ENCODE results near the gene MTERF1.

MTERF1 gene

GRCh38 chr7:91918356-91918755, 37.9 kb upstream of the MTERF1 start:
- no peak overlapping the region for H4K8ac ChIP-seq (ENCODE audit: low read depth, low read length)
- no CpG with 5 or more reads among the region's 1 CpG for WGBS (ENCODE audit: extremely low coverage, insufficient coverage, insufficient read length)
- H3K4ac ChIP-seq (ENCODE audit: low read depth, low read length), result no peak overlapping the region
- no peaks in the 10 kb centered on the region for H3K79me1 ChIP-seq (ENCODE audit: low read length)
- no peaks in the 10 kb centered on the region for H3K4me1 ChIP-seq (ENCODE audit: control insufficient read depth in 1 of 2, insufficient read depth in 2 of 2, low read length in 2 of 2)
- no peak overlapping the region for H2BK12ac ChIP-seq (ENCODE audit: low read length)
- no peak overlapping the region for H2BK120ac ChIP-seq (ENCODE audit: insufficient read depth, low read length, poor library complexity)
- H3K36me3 ChIP-seq (ENCODE audit: control insufficient read depth in 1 of 2, insufficient read depth in 2 of 2, low read length in 2 of 2), result no peaks in the 10 kb centered on the region
- DNase-seq, result no peak
- no peak overlapping the region for H3K18ac ChIP-seq (ENCODE audit: low read length)
- H2AK5ac ChIP-seq (ENCODE audit: low read length), result no peak overlapping the region
- no peak overlapping the region for H4K12ac ChIP-seq (ENCODE audit: low read depth, low read length)
- H4K91ac ChIP-seq (ENCODE audit: low read depth, low read length), result no peak overlapping the region
- no peak overlapping the region for H3K27ac ChIP-seq (ENCODE audit: low read depth, low read length)
- H3K14ac ChIP-seq (ENCODE audit: low read length), result no peak overlapping the region
- H3K23ac ChIP-seq (ENCODE audit: low read length), result no peak overlapping the region
- H3K79me2 ChIP-seq (ENCODE audit: control insufficient read depth, insufficient read depth, low read length, poor library complexity), result no peaks in the 10 kb centered on the region
- no peak overlapping the region for H3K4me2 ChIP-seq (ENCODE audit: low read length)
- H3K27me3 ChIP-seq (ENCODE audit: insufficient read depth, low read length), result no peaks in the 10 kb centered on the region
- H2BK5ac ChIP-seq (ENCODE audit: low read depth, low read length, poor library complexity), result no peak overlapping the region
- no peak overlapping the region for H3K4me3 ChIP-seq (ENCODE audit: low read depth, low read length)
- no peak overlapping the region for H3K9ac ChIP-seq (ENCODE audit: low read length)
- H3K9me3 ChIP-seq (ENCODE audit: insufficient read depth, low read depth, low read length), result no peaks in the 10 kb centered on the region
- H2AFZ ChIP-seq (ENCODE audit: insufficient read depth, low read length, poor library complexity), result no peak overlapping the region

DNA sequence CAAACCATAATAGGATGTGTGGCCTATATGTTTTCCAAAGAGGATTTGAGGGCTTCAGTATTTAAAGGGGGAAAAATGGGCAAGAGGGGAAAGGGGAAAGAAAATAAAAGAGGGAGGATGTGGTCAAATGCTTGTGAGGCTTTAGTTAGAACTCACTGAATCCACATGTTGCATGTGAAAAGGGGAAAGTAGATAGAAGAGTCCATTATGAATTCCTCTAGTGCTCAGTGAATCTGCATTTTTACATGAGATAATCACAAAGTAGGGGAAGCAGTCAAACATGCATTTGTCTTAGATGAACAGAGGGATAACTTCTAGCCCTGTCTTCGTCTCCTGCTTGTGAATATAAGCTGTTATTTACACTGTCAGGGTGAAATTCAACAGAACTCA, 35.5 kb upstream of the MTERF1 start:
- Histone ChIP-seq H4K91ac (ENCODE audit: low read depth, low read length) (no peak overlapping the region), H4K12ac (ENCODE audit: low read depth, low read length) (no peak overlapping the region), H2BK12ac (ENCODE audit: low read length) (no peak overlapping the region), H3K27me3 (ENCODE audit: insufficient read depth, low read length) (no peaks in the 10 kb centered on the region), H3K36me3 (ENCODE audit: control insufficient read depth in 1 of 2, insufficient read depth in 2 of 2, low read length in 2 of 2) (no peaks in the 10 kb centered on the region), H3K4me3 (ENCODE audit: low read depth, low read length) (no peak overlapping the region), H3K79me2 (ENCODE audit: control insufficient read depth, insufficient read depth, low read length, poor library complexity) (no peaks in the 10 kb centered on the region), H3K4me1 (ENCODE audit: control insufficient read depth in 1 of 2, insufficient read depth in 2 of 2, low read length in 2 of 2) (no peaks in the 10 kb centered on the region), H3K79me1 (ENCODE audit: low read length) (no peaks in the 10 kb centered on the region), H3K4ac (ENCODE audit: low read depth, low read length) (no peak overlapping the region), H3K23ac (ENCODE audit: low read length) (no peak overlapping the region), H2AK5ac (ENCODE audit: low read length) (no peak overlapping the region), H2BK5ac (ENCODE audit: low read depth, low read length, poor library complexity) (no peak overlapping the region), H4K8ac (ENCODE audit: low read depth, low read length) (no peak overlapping the region), H3K14ac (ENCODE audit: low read length) (no peak overlapping the region), H2AFZ (ENCODE audit: insufficient read depth, low read length, poor library complexity) (no peak overlapping the region), H2BK120ac (ENCODE audit: insufficient read depth, low read length, poor library complexity) (no peak overlapping the region), H3K27ac (ENCODE audit: low read depth, low read length) (no peak overlapping the region), H3K9me3 (ENCODE audit: insufficient read depth, low read depth, low read length) (no peaks in the 10 kb centered on the region), H3K4me2 (ENCODE audit: low read length) (no peak overlapping the region), H3K18ac (ENCODE audit: low read length) (no peak overlapping the region), H3K9ac (ENCODE audit: low read length) (no peak overlapping the region)
- no peak for DNase-seq
- no CpG with 5 or more reads among the region's 1 CpG for WGBS (ENCODE audit: extremely low coverage, insufficient coverage, insufficient read length)

GRCh38 chr7:91915401-91916050, 35.0 kb upstream of the MTERF1 start:
- H3K9me3 ChIP-seq (ENCODE audit: insufficient read depth, low read depth, low read length), result no peaks in the 10 kb centered on the region
- H3K4me3 ChIP-seq (ENCODE audit: low read depth, low read length), result no peak overlapping the region
- H3K36me3 ChIP-seq (ENCODE audit: control insufficient read depth in 1 of 2, insufficient read depth in 2 of 2, low read length in 2 of 2), result no peaks in the 10 kb centered on the region
- no peak overlapping the region for H3K4me2 ChIP-seq (ENCODE audit: low read length)
- H2BK120ac ChIP-seq (ENCODE audit: insufficient read depth, low read length, poor library complexity), result no peak overlapping the region
- no peak overlapping the region for H3K14ac ChIP-seq (ENCODE audit: low read length)
- no peak overlapping the region for H4K8ac ChIP-seq (ENCODE audit: low read depth, low read length)
- H2BK12ac ChIP-seq (ENCODE audit: low read length), result no peak overlapping the region
- H3K79me1 ChIP-seq (ENCODE audit: low read length), result no peaks in the 10 kb centered on the region
- H3K18ac ChIP-seq (ENCODE audit: low read length), result no peak overlapping the region
- H3K23ac ChIP-seq (ENCODE audit: low read length), result no peak overlapping the region
- no peak overlapping the region for H3K9ac ChIP-seq (ENCODE audit: low read length)
- no peaks in the 10 kb centered on the region for H3K27me3 ChIP-seq (ENCODE audit: insufficient read depth, low read length)
- H4K91ac ChIP-seq (ENCODE audit: low read depth, low read length), result no peak overlapping the region
- no peak overlapping the region for H2AK5ac ChIP-seq (ENCODE audit: low read length)
- H3K79me2 ChIP-seq (ENCODE audit: control insufficient read depth, insufficient read depth, low read length, poor library complexity), result no peaks in the 10 kb centered on the region
- H3K27ac ChIP-seq (ENCODE audit: low read depth, low read length), result no peak overlapping the region
- no peak overlapping the region for H3K4ac ChIP-seq (ENCODE audit: low read depth, low read length)
- no peak overlapping the region for H2BK5ac ChIP-seq (ENCODE audit: low read depth, low read length, poor library complexity)
- no peak for DNase-seq
- no peaks in the 10 kb centered on the region for H3K4me1 ChIP-seq (ENCODE audit: control insufficient read depth in 1 of 2, insufficient read depth in 2 of 2, low read length in 2 of 2)
- no peak overlapping the region for H2AFZ ChIP-seq (ENCODE audit: insufficient read depth, low read length, poor library complexity)
- no CpG with 5 or more reads among the region's 3 CpGs for WGBS (ENCODE audit: extremely low coverage, insufficient coverage, insufficient read length)
- no peak overlapping the region for H4K12ac ChIP-seq (ENCODE audit: low read depth, low read length)

DNA sequence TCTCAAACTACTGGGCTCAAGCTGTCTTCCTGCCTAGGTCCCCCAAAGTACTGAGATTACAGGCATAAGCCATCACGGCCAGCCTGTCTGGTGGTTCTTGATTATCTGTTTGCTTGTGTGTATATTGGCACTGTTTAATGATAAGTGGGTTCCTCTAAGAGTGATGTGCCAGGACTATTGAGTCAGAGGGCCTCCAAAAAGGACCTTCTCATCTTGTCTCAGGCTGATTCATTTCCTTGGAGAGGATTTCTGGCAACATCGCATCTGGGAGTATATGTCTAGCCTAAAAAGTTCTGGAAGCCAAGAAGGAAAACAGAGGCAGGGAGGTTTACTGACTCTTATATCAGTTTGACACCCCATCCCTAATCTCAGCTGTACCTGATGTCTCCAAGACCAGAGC, 33.1 kb upstream of the MTERF1 start:
- no peak overlapping the region for H4K12ac ChIP-seq (ENCODE audit: low read depth, low read length)
- H3K79me1 ChIP-seq (ENCODE audit: low read length), result no peaks in the 10 kb centered on the region
- no peak overlapping the region for H3K27ac ChIP-seq (ENCODE audit: low read depth, low read length)
- H2AK5ac ChIP-seq (ENCODE audit: low read length), result no peak overlapping the region
- H4K8ac ChIP-seq (ENCODE audit: low read depth, low read length), result no peak overlapping the region
- H3K4me3 ChIP-seq (ENCODE audit: low read depth, low read length), result no peak overlapping the region
- H2AFZ ChIP-seq (ENCODE audit: insufficient read depth, low read length, poor library complexity), result no peak overlapping the region
- no peak overlapping the region for H4K91ac ChIP-seq (ENCODE audit: low read depth, low read length)
- H3K27me3 ChIP-seq (ENCODE audit: insufficient read depth, low read length), result no peaks in the 10 kb centered on the region
- H3K4me2 ChIP-seq (ENCODE audit: low read length), result no peak overlapping the region
- H3K23ac ChIP-seq (ENCODE audit: low read length), result no peak overlapping the region
- H3K9me3 ChIP-seq (ENCODE audit: insufficient read depth, low read depth, low read length), result no peaks in the 10 kb centered on the region
- H3K36me3 ChIP-seq (ENCODE audit: control insufficient read depth in 1 of 2, insufficient read depth in 2 of 2, low read length in 2 of 2), result no peaks in the 10 kb centered on the region
- no peak overlapping the region for H2BK120ac ChIP-seq (ENCODE audit: insufficient read depth, low read length, poor library complexity)
- H2BK5ac ChIP-seq (ENCODE audit: low read depth, low read length, poor library complexity), result no peak overlapping the region
- H2BK12ac ChIP-seq (ENCODE audit: low read length), result no peak overlapping the region
- no peak overlapping the region for H3K14ac ChIP-seq (ENCODE audit: low read length)
- no peak overlapping the region for H3K4ac ChIP-seq (ENCODE audit: low read depth, low read length)
- H3K4me1 ChIP-seq (ENCODE audit: control insufficient read depth in 1 of 2, insufficient read depth in 2 of 2, low read length in 2 of 2), result no peaks in the 10 kb centered on the region
- H3K18ac ChIP-seq (ENCODE audit: low read length), result no peak overlapping the region
- no CpG with 5 or more reads among the region's 2 CpGs for WGBS (ENCODE audit: extremely low coverage, insufficient coverage, insufficient read length)
- no peaks in the 10 kb centered on the region for H3K79me2 ChIP-seq (ENCODE audit: control insufficient read depth, insufficient read depth, low read length, poor library complexity)
- H3K9ac ChIP-seq (ENCODE audit: low read length), result no peak overlapping the region
- DNase-seq, result no peak
